SU-DHL-6 (cell line): ENCODE measurements around the gene NTMT1.

ENCODE experiments used
- H2AFZ ChIP-seq: fragments of 200-600 bp; sonication (generic); 2 replicates; pipeline ENCODE4 v1.6.1; 2014; ENCODE audit warnings: low read depth, mild to moderate bottlenecking, moderate library complexity, mixed read lengths, antibody characterized with exemption, low read length; ENCODE audit not compliant: severe bottlenecking
- H3F3A ChIP-seq: fragments of 200-600 bp; shearing (Covaris generic); 2 replicates; pipeline ENCODE4 v1.6.0; 2016; ENCODE audit warnings: antibody characterized with exemption, mild to moderate bottlenecking; ENCODE audit not compliant: insufficient read depth
- H3K27ac ChIP-seq: fragments of 200-600 bp; sonication (generic); 2 replicates; pipeline ENCODE4 v1.5.1; 2016; ENCODE audit warnings: low read depth, mild to moderate bottlenecking, low read length, moderate library complexity, mixed read lengths
- H3K27me3 ChIP-seq: fragments of 200-600 bp; sonication (generic), shearing (Covaris generic); 2 replicates; pipeline ENCODE4 v1.6.0; 2014; ENCODE audit warnings: mild to moderate bottlenecking, low read length
- H3K36me3 ChIP-seq: fragments of 200-600 bp; sonication (generic); 2 replicates; pipeline ENCODE4 v1.6.1; 2014; ENCODE audit warnings: mild to moderate bottlenecking, low read length, mixed read lengths
- H3K4me2 ChIP-seq: fragments of 300-600, 200-600 bp; shearing (Covaris generic), sonication (generic); 2 replicates; pipeline ENCODE4 v1.6.0; 2014; ENCODE audit warnings: low read length, low read depth, mild to moderate bottlenecking; ENCODE audit not compliant: poor library complexity, severe bottlenecking
- H3K4me3 ChIP-seq: fragments of 200-600 bp; sonication (generic); 2 replicates; pipeline ENCODE4 v1.5.1; 2014; ENCODE audit warnings: antibody characterized with exemption, low read length, mild to moderate bottlenecking, mixed read lengths; ENCODE audit not compliant: insufficient read depth, poor library complexity, severe bottlenecking
- H3K79me2 ChIP-seq: fragments of 200-600 bp; sonication (generic); 2 replicates; pipeline ENCODE4 v1.6.1; 2014; ENCODE audit warnings: mild to moderate bottlenecking, low read length, moderate library complexity; ENCODE audit not compliant: insufficient read depth
- H3K9ac ChIP-seq: fragments of 200-600 bp; sonication (generic); 2 replicates; pipeline ENCODE4 v1.7.0; 2014; ENCODE audit warnings: mild to moderate bottlenecking, low read length
- H3K9me2 ChIP-seq: fragments of 200-600 bp; sonication (generic); replicated peaks from 2 replicates; pipeline ENCODE4 v1.6.1; 2014; ENCODE audit warnings: low read length; ENCODE audit not compliant: insufficient read depth
- H3K9me3 ChIP-seq: fragments of 200-600 bp; sonication (generic); 2 replicates; pipeline ENCODE4 v1.6.1; 2014; ENCODE audit warnings: low read length, mixed read lengths; ENCODE audit not compliant: insufficient read depth
- H4K20me1 ChIP-seq: fragments of 200-600 bp; sonication (generic); 2 replicates; pipeline ENCODE4 v1.6.1; 2014; ENCODE audit warnings: low read depth, mild to moderate bottlenecking, antibody characterized with exemption, low read length, moderate library complexity, mixed read lengths
- CTCF ChIP-seq: fragments of 200-600 bp; sonication (generic); IDR thresholded peaks from one replicate; pipeline ENCODE4 v1.5.1; 2017; ENCODE audit warnings: antibody characterized with exemption, mild to moderate bottlenecking, low read length, moderate library complexity; ENCODE audit not compliant: insufficient read depth, poor library complexity, severe bottlenecking
- EZH2phosphoT487 ChIP-seq: fragments of 200-600 bp; sonication (generic), shearing (Covaris generic); conservative IDR thresholded peaks from 2 replicates; pipeline ENCODE4 v1.6.1; 2018; ENCODE audit warnings: mild to moderate bottlenecking, antibody characterized with exemption, low read length, moderate library complexity, mixed read lengths

Gene NTMT1

DNA sequence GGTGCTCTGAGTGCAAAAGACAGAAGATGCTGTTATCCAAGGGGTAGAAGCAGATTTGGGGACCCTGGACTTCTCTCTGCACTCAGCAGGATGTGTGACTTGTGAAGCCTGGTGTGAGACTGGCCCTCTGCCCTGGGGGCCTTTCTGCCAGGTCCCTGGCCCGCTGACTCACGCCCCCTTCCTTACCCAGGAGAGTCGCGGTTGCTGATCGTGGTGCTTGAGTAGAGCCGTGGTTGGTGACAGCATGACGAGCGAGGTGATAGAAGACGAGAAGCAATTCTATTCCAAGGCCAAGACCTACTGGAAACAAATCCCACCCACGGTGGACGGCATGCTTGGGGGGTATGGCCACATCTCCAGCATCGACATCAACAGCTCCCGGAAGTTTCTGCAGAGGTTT, 6.5 kb downstream of the NTMT1 start:
- Histone ChIP-seq H4K20me1 (peaks cover 11% of the 10 kb centered on the region; the same call in 1 of the 2 replicates), H3K9ac (no peak overlapping the region), H3K36me3 (no peaks in the 10 kb centered on the region), H3F3A (no peaks in the 10 kb centered on the region), H3K27ac (no peak overlapping the region), H3K9me2 (no peaks in the 10 kb centered on the region), H3K4me2 (no peak overlapping the region), H3K27me3 (no peaks in the 10 kb centered on the region), H3K9me3 (no peaks in the 10 kb centered on the region), H3K4me3 (no peak overlapping the region), H3K79me2 (peaks cover 66% of the 10 kb centered on the region), H2AFZ (no peak overlapping the region)
- TF ChIP-seq CTCF = no peak
- no peak for TF ChIP-seq EZH2phosphoT487

DNA sequence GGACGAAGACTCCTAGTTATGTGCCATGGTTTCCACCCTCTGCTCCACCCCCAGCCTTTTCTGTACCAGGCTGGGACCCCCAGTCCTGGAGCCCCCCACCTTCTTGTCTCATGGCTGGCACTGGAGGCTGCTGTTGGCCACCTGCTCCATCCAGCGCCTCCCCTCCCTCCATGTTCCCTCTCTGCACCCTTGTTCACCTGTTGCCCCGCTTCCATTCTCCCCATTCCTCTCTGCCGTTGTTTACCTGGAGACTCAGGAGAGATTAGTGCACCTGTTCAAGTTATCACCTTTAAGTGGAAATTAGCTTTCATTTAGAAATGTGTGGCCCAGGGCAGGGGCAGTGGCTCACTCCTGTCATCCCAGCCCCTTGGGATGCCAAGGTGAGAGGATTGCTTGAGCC, 7.2 kb downstream of the NTMT1 start:
- Histone ChIP-seq H2AFZ (no peak overlapping the region), H3K4me2 (no peak overlapping the region), H3K9me2 (no peaks in the 10 kb centered on the region), H3K79me2 (peaks cover 59% of the 10 kb centered on the region), H3K4me3 (no peak overlapping the region), H3K9ac (no peak overlapping the region), H3K27ac (no peak overlapping the region), H3K27me3 (no peaks in the 10 kb centered on the region), H3F3A (no peaks in the 10 kb centered on the region), H4K20me1 (peaks cover 7% of the 10 kb centered on the region; the same call in 1 of the 2 replicates), H3K36me3 (no peaks in the 10 kb centered on the region), H3K9me3 (no peaks in the 10 kb centered on the region)
- TF ChIP-seq EZH2phosphoT487 = no peak
- no peak for TF ChIP-seq CTCF

- no peaks in the 10 kb centered on the region for H3F3A ChIP-seq
- no peak overlapping the region for H3K27ac ChIP-seq
- no peak overlapping the region for H3K4me2 ChIP-seq
- no peak overlapping the region for H3K9ac ChIP-seq
- no peaks in the 10 kb centered on the region for H3K36me3 ChIP-seq
- 0 out of 2 replicates have a peak, but pooled peaks cover 3% of the 10 kb centered on the region for H4K20me1 ChIP-seq
- TF ChIP-seq EZH2phosphoT487 = no peak
- TF ChIP-seq CTCF = no peak
- H3K9me2 ChIP-seq = no peaks in the 10 kb centered on the region
- H3K79me2 ChIP-seq = peaks cover 52% of the 10 kb centered on the region
- H3K4me3 ChIP-seq = no peak overlapping the region
- no peaks in the 10 kb centered on the region for H3K27me3 ChIP-seq
- H3K9me3 ChIP-seq = no peaks in the 10 kb centered on the region
- no peak overlapping the region for H2AFZ ChIP-seq
Measured at GRCh38 chr9:129633848-129634247, 7.9 kb downstream of the NTMT1 start.
